ENCODE data around the gene KDM2B.

GRCh38 chr12:121428883-121429282, 151.9 kb downstream of the KDM2B start:
- no peak for TF ChIP-seq CTCF (IDR thresholded peaks at IDR 0.05; ENCODE audit: extremely low read depth in 1 of 2, insufficient read depth in 1 of 2, low read depth in 1 of 2, low read length in 2 of 2)
- TF ChIP-seq EZH2 (IDR thresholded peaks at IDR 0.05; ENCODE audit: borderline replicate concordance, low read depth, low read length, severe bottlenecking): no peak
- TF ChIP-seq POLR2A (IDR thresholded peaks at IDR 0.05; ENCODE audit: low read depth, low read length): no peak
- no peak for TF ChIP-seq POLR2AphosphoS5 (IDR thresholded peaks at IDR 0.05; ENCODE audit: insufficient read depth, low read depth, low read length)
- TF ChIP-seq JUN (IDR thresholded peaks at IDR 0.05; ENCODE audit: borderline replicate concordance, insufficient read depth, insufficient read length, low read depth): no peak
- no peak for TF ChIP-seq MAX (IDR thresholded peaks at IDR 0.05; ENCODE audit: insufficient read depth, insufficient read length)
- no peak for TF ChIP-seq MYC (IDR thresholded peaks at IDR 0.05; ENCODE audit: low read depth, low read length)
- TF ChIP-seq GATA2 (IDR thresholded peaks at IDR 0.05; ENCODE audit: insufficient read depth, insufficient read length, low read depth, low read length): no peak
